NCI-H187 (cell line): Measurements from ENCODE around the gene FAM72D.
"Not testable (repeated sequence)": the region's sequence is repeated elsewhere in the genome, so short reads cannot be mapped to it uniquely, and the experiment has no call there.

Experiments
- DNase-seq, 2 experiments: peaks; one replicate each; lab custom pipeline; 2025; lab: John Stamatoyannopoulos, UW

The FAM72D gene

GRCh38 chr1:145095284-145096057, at the start of gene FAM72D, which contains the start of gene SRGAP2B:
Gene FAM72D, plus strand, starts transcription at chr1:145095974. Its CDS starts 874 bp downstream, at chr1:145096848.
Gene SRGAP2B, minus strand, starts transcription at chr1:145095328. Its CDS starts 2,427 bp downstream, at chr1:145092901.
- DNase-seq = not testable (repeated sequence)

GRCh38 chr1:145047553-145047952, 48.2 kb upstream of the FAM72D start:
- not testable (repeated sequence) for DNase-seq

GRCh38 chr1:145048181-145048856, 47.5 kb upstream of the FAM72D start:
- DNase-seq = not testable (repeated sequence)

GRCh38 chr1:145052019-145052776, 43.6 kb upstream of the FAM72D start:
- not testable (repeated sequence) for DNase-seq

- not testable (repeated sequence) for DNase-seq
Measured at GRCh38 chr1:145053428-145053827, 42.3 kb upstream of the FAM72D start.

GRCh38 chr1:145055217-145055760, 40.5 kb upstream of the FAM72D start:
- not testable (repeated sequence) for DNase-seq

- not testable (repeated sequence) for DNase-seq
Measured at GRCh38 chr1:145058184-145058583, 37.6 kb upstream of the FAM72D start.

GRCh38 chr1:145063285-145063684, 32.5 kb upstream of the FAM72D start:
- DNase-seq = not testable (repeated sequence)

GRCh38 chr1:145063941-145064648, 31.7 kb upstream of the FAM72D start:
- DNase-seq = not testable (repeated sequence)

GRCh38 chr1:145065194-145065826, 30.5 kb upstream of the FAM72D start:
- not testable (repeated sequence) for DNase-seq

- DNase-seq = not testable (repeated sequence)
Measured at GRCh38 chr1:145066486-145066885, 29.3 kb upstream of the FAM72D start.

GRCh38 chr1:145071569-145071968, 24.2 kb upstream of the FAM72D start:
- not testable (repeated sequence) for DNase-seq

GRCh38 chr1:145074021-145074559, 21.7 kb upstream of the FAM72D start:
- not testable (repeated sequence) for DNase-seq

- not testable (repeated sequence) for DNase-seq
Measured at GRCh38 chr1:145076877-145077276, 18.9 kb upstream of the FAM72D start.

GRCh38 chr1:145077872-145078786, 17.6 kb upstream of the FAM72D start:
- not testable (repeated sequence) for DNase-seq

GRCh38 chr1:145078787-145079370, 16.9 kb upstream of the FAM72D start:
- not testable (repeated sequence) for DNase-seq

GRCh38 chr1:145079737-145080136, 16.0 kb upstream of the FAM72D start:
- not testable (repeated sequence) for DNase-seq

- not testable (repeated sequence) for DNase-seq
Measured at GRCh38 chr1:145080193-145080592, 15.6 kb upstream of the FAM72D start.
